Activated T-cell treated with anti-CD3 and anti-CD28 coated beads for 48 hours (primary cell): ENCODE measurements around the gene ISG20.

Experiments
- DNase-seq: peaks from one replicate; pipeline ENCODE4 v3.0.0-alpha.2; 2020; ENCODE audit warnings: low read depth

ISG20 gene

GRCh38 chr15:88654430-88655102, 15.8 kb downstream of the ISG20 start:
- DNase-seq: no peak

GRCh38 chr15:88655103-88655553, 16.3 kb downstream of the ISG20 start:
- no peak for DNase-seq

- DNase-seq: no peak
Observed at GRCh38 chr15:88655800-88656488, 17.1 kb downstream of the ISG20 start.

GRCh38 chr15:88656760-88657221, 18.0 kb downstream of the ISG20 start:
- DNase-seq: no peak

- DNase-seq: no peak
Observed at GRCh38 chr15:88657326-88658069, 18.7 kb downstream of the ISG20 start.

- no peak for DNase-seq
Observed at GRCh38 chr15:88658070-88658965, 19.5 kb downstream of the ISG20 start.

- DNase-seq: no peak
Observed at GRCh38 chr15:88658972-88659931, 20.4 kb downstream of the ISG20 start.

- DNase-seq: no peak
Observed at GRCh38 chr15:88661041-88661700, 22.4 kb downstream of the ISG20 start.

- DNase-seq: no peak
Observed at GRCh38 chr15:88661761-88662556, 23.1 kb downstream of the ISG20 start.

GRCh38 chr15:88663141-88663621, 24.4 kb downstream of the ISG20 start:
- no peak for DNase-seq

- DNase-seq: no peak
Observed at GRCh38 chr15:88664151-88664778, 25.4 kb downstream of the ISG20 start.

- DNase-seq: no peak
Observed at GRCh38 chr15:88674661-88675060, 35.8 kb downstream of the ISG20 start.

- DNase-seq: no peak
Observed at GRCh38 chr15:88678755-88679154, 39.9 kb downstream of the ISG20 start.

- DNase-seq: no peak
Observed at GRCh38 chr15:88680241-88681001, 41.6 kb downstream of the ISG20 start.

GRCh38 chr15:88681610-88682221, 42.9 kb downstream of the ISG20 start:
- DNase-seq: no peak

- no peak for DNase-seq
Observed at GRCh38 chr15:88684345-88684744, 45.5 kb downstream of the ISG20 start.

GRCh38 chr15:88686166-88686565, 47.4 kb downstream of the ISG20 start:
- DNase-seq: no peak
